GM18909 (cell line): ENCODE measurements around the gene HECTD1.
"Not testable (repeated sequence)": the region's sequence is repeated elsewhere in the genome, so short reads cannot be mapped to it uniquely, and the experiment has no call there.

Source experiments
- ATAC-seq: cut with Tn5 transposase; IDR thresholded peaks from one replicate; pipeline ENCODE4 v1.9.1; 2021; ENCODE audit warnings: mild to moderate bottlenecking; ENCODE audit not compliant: unreplicated experiment, poor library complexity

HECTD1 gene

GRCh38 chr14:31229009-31229408 is 21.4 kb upstream of the HECTD1 start:
- ATAC-seq: peak; percentile 80

GRCh38 chr14:31228533-31228932 is 20.9 kb upstream of the HECTD1 start:
- peak; percentile 44 for ATAC-seq

GRCh38 chr14:31224808-31225207 is 17.2 kb upstream of the HECTD1 start:
- no peak for ATAC-seq

GRCh38 chr14:31223331-31223730 is 15.7 kb upstream of the HECTD1 start:
- no peak for ATAC-seq

- ATAC-seq: no peak
Observed at GRCh38 chr14:31222834-31223233, 15.2 kb upstream of the HECTD1 start.

- no peak for ATAC-seq
Observed at GRCh38 chr14:31221266-31221665, 13.7 kb upstream of the HECTD1 start.

- ATAC-seq: no peak
Observed at GRCh38 chr14:31219169-31219568, 11.6 kb upstream of the HECTD1 start.

- no peak for ATAC-seq
Observed at GRCh38 chr14:31216359-31216758, 8.8 kb upstream of the HECTD1 start.

- no peak for ATAC-seq
Observed at GRCh38 chr14:31212893-31213292, 5.3 kb upstream of the HECTD1 start.

GRCh38 chr14:31209605-31210004 is 2.0 kb upstream of the HECTD1 start:
- ATAC-seq: no peak

- no peak for ATAC-seq
Observed at GRCh38 chr14:31208546-31209424, 1.2 kb upstream of the HECTD1 start.

- ATAC-seq: no peak
Observed at GRCh38 chr14:31207287-31207754, 272 bp downstream of the HECTD1 start.

GRCh38 chr14:31206536-31207286 is 882 bp downstream of the HECTD1 start:
- ATAC-seq: peak; percentile 13

GRCh38 chr14:31205681-31206535 is 1.7 kb downstream of the HECTD1 start:
- no peak for ATAC-seq

- ATAC-seq: no peak
Observed at GRCh38 chr14:31204593-31205534, 2.7 kb downstream of the HECTD1 start.

GRCh38 chr14:31203899-31204592 is 3.5 kb downstream of the HECTD1 start:
- ATAC-seq: not testable (repeated sequence)

- no peak for ATAC-seq
Observed at GRCh38 chr14:31203414-31203742, 4.2 kb downstream of the HECTD1 start.

- ATAC-seq: no peak
Observed at GRCh38 chr14:31201111-31201510, 6.5 kb downstream of the HECTD1 start.

- ATAC-seq: no peak
Observed at GRCh38 chr14:31200702-31200990, 6.9 kb downstream of the HECTD1 start.
